GM12878 (cell line): ENCODE results near the gene CCL2. TPM values are rescaled to one million over a fixed set of nuclear protein-coding genes. Genes with fewer than 3 reads are reported as not detected.

Experiments
- CUX1 ChIP-seq: IDR thresholded peaks from 2 replicates; pipeline ENCODE4 v1.6.1; 2012; ENCODE audit warnings: improper control_type of control experiment, low read depth, low read length; ENCODE audit not compliant: insufficient replicate concordance
- EED ChIP-seq: sonication (generic); IDR thresholded peaks from 2 replicates; pipeline ENCODE4 v1.6.1; 2016; ENCODE audit warnings: antibody characterized with exemption, low read depth
- GATAD2B ChIP-seq: fragments of 450-650 bp; conservative IDR thresholded peaks from 2 replicates; pipeline ENCODE4 v1.6.1; 2017; ENCODE audit warnings: low read depth, mild to moderate bottlenecking, moderate library complexity
- KLF5 ChIP-seq: fragments of 450-650 bp; IDR thresholded peaks from 2 replicates; pipeline ENCODE4 v1.6.1; 2014; ENCODE audit warnings: mild to moderate bottlenecking; ENCODE audit not compliant: partially characterized antibody
- NFYB ChIP-seq: IDR thresholded peaks from 2 replicates; pipeline ENCODE4 v1.6.1; 2011; ENCODE audit warnings: low read depth, mild to moderate bottlenecking, low read length, improper control_type of control experiment, moderate library complexity; ENCODE audit not compliant: insufficient read depth
- NKRF ChIP-seq: fragments of 450-650 bp; conservative IDR thresholded peaks from 2 replicates; pipeline ENCODE4 v1.6.1; 2017; ENCODE audit warnings: mild to moderate bottlenecking, moderate library complexity
- RB1 ChIP-seq: fragments of 450-650 bp; formaldehyde crosslinking; IDR thresholded peaks from 2 replicates; pipeline ENCODE4 v1.6.1; 2017; ENCODE audit warnings: mild to moderate bottlenecking, borderline replicate concordance
- RCOR1 ChIP-seq: conservative IDR thresholded peaks from 2 replicates; pipeline ENCODE4 v1.6.1; 2012; ENCODE audit warnings: low read depth, low read length, improper control_type of control experiment
- STAT1 ChIP-seq: fragments of 450-650 bp; conservative IDR thresholded peaks from 2 replicates; pipeline ENCODE4 v1.6.1; 2014; ENCODE audit warnings: antibody characterized with exemption, mild to moderate bottlenecking
- YY1 ChIP-seq: IDR thresholded peaks from 2 replicates; pipeline ENCODE4 v1.6.1; 2011; ENCODE audit warnings: low read depth, mild to moderate bottlenecking, low read length
- polyA plus RNA-seq, 11 experiments: library from polyadenylated mRNA; depleted of rRNA in 4 of 11; unstranded in 6 of 11; stranded (reverse) in 5 of 11; fragments of >200 nt; fragmentation: Nextera tagmentation in 4 of 11; fragmentation: Illumina TruSeq in 1 of 11; extraction: Ambion mirVana in 4 of 11; extraction: Trizol in 1 of 11; gene quantifications; 1 replicate in 1 of 11; 2 replicates in 10 of 11; pipeline versions ENCODE4 v1.2.1 to v1.2.3, GENCODE V29; 2011 to 2016; ENCODE audit warnings: inconsistent platforms in 2 of 11, missing spikeins in 2 of 11, low read depth in 1 of 11
- total RNA-seq, 4 experiments: library from RNA; depleted of rRNA in 3 of 4; stranded (reverse); fragments of >200 nt in 3 of 4; fragmentation: Illumina TruSeq in 1 of 4; extraction: Trizol in 1 of 4; gene quantifications; 2 replicates each; pipeline versions ENCODE4 v1.2.1 to v1.2.3, GENCODE V29; 2013 to 2021

The CCL2 gene
- total and polyA plus RNA-seq, 10 of the 15 experiments (the other 5 are each of a cell fraction or from before 2014, with no cell fraction given) = 0.16 to 0.18 TPM; not detected in 8

DNA sequence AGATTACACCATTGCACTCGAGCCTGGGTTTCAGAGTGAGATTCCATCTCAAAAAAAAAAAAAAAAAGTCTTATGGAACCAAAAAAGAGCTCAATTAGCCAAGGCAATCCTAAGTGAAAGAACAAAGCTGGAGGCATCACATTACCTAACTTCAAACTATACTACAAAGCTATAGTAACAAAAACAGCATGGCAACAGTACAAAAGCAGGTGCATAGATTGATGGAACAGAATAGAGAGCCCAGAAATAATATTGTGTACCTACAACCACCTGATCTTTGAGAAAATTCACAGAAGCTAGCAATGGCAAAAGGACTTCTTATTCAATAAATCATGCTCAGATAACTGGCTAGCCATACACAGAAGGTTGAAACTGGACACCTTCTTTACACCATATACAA is 24.7 kb upstream of the CCL2 start (continued):
- TF ChIP-seq NKRF (no peak), EED (no peak), RB1 (no peak), NFYB (no peak), RCOR1 (no peak), CUX1 (no peak), STAT1 (no peak), YY1 (no peak), KLF5 (no peak), GATAD2B (no peak)
